NCI-H524 treated with DMSO at 0.1 percent for 48 hours (cell line): Measurements from ENCODE around the gene SUN2.
"Not testable (repeated sequence)": the region's sequence is repeated elsewhere in the genome, so short reads cannot be mapped to it uniquely, and the experiment has no call there.

ENCODE experiments used
- DNase-seq: peaks from one replicate; lab custom pipeline; 2025; lab: John Stamatoyannopoulos, UW

Gene SUN2

DNA sequence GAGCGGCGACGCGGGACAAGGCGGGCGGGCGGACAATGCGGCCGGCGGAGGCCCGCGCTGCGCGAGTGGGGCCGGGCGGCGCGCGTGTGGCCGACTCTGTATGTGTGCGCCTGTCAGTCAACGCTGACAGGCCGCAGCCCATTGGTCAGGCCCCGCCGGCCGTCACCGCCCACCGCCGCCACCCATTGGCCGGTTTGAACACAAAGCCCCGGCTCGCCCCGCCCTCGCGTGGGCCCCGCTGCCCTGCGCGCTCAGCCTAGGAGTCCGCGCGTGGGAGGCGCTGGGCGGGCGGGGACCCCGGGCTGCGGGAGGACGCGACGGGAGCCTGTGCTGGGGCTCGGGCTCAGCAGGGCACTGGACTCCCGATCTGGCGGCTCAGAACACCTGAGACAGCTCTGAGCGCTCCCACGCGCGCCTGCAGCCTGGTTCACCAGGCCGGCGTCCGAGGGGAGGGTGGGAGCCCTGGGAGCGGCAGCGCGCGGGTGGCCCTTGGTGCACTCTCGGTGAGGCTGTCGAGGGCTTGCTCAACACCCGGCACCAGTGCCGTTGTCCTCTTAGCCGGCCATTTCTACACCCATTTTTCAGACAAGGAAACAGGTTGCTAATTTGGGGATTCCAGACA is at the start of gene SUN2:
TSS of gene SUN2 (minus strand) at position 88 of the 622 bp plus-strand sequence. CDS start 3,370 bp downstream, outside the sequence.
- DNase-seq: no peak

GRCh38 chr22:38805041-38805593 is 49.3 kb upstream of the SUN2 start:
- not testable (repeated sequence) for DNase-seq

- no peak for DNase-seq
These were observed 46.9 kb upstream of the SUN2 start for GRCh38 chr22:38802671-38803121.

DNA sequence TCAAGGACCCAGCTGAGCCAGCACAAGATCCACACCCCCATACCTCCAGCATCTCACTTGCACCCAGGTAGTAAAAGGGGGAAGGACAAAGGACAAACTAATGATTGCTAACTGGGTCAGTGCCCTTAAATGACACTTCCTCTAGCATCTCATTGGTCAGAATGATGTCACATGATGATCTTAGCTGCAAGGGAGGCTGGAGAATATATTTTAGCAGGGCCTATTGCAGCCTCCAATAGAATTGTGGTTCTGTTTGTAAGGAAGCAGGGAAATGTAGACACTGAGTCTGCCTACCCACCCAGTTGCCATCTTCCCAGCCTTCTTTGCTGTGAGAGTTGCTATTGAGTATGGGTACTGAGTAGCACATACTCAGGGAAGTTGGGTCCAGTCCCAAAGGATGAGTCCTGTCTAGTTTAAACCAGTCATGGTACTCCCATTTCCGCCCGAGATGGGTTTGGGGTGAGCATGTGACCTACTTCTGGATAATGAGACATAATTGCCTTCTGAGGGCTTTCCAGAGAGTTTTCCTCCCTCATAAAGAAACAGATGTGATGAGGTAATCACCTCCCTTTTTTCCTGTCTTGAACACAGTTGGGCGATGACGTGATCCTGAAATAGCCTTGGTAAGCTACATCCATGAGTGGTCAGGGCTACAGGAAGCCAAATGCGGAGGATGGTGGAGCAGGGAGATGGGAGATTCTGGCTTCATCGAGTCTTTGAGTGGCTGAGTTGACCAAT is 43.6 kb upstream of the SUN2 start:
- no peak for DNase-seq

GRCh38 chr22:38798496-38798895 is 42.7 kb upstream of the SUN2 start:
- DNase-seq: no peak

GRCh38 chr22:38796262-38796957 is 40.6 kb upstream of the SUN2 start:
- DNase-seq: no peak

- no peak for DNase-seq
These were observed 39.8 kb upstream of the SUN2 start for GRCh38 chr22:38795569-38795968.

- peak; percentile 87 for DNase-seq
These were observed 38.1 kb upstream of the SUN2 start, which contains the start of gene DNAL4 for GRCh38 chr22:38793721-38794466. TSS of gene DNAL4 (minus strand) at chr22:38794143. CDS start at chr22:38782731, 11,412 bp downstream.

DNA sequence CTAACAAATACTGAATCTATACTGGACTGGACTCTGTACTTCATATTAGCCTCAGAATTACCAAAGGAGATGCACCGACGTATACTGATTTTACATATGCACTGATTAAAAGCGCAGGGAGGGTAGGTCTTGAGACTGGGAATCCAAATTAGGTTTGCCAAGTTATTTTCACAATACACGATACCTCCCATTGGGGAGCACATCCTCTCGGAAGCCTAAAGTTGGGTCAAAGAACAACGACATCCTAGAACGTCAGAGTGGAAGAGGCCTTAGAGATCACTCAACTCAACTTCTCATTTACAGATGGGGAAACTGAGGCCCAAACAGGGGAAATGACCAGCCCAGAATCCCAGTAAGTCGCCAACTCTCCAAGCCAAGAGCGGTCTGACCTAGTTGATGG is 37.5 kb upstream of the SUN2 start:
- DNase-seq: no peak

DNA sequence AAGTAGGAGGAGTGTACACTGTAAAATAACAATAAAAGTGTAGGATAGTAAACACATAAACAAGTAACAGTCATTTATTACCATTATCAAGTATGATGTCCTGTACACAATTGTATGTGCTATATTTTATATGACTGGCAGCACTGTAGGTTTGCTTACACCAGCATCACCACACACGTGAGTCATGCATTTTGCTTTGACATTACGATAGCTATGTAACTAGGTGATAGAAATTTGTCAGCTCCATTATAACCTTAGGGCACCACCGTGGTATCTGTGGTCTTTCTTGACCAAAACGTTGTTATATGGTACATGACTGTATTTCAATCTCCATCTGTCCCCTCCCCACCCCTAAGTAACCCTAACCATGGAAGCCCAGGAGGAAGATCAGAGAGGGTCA is 37.0 kb upstream of the SUN2 start:
- no peak for DNase-seq

- DNase-seq: no peak
These were observed 33.8 kb upstream of the SUN2 start for GRCh38 chr22:38789606-38790005.

GRCh38 chr22:38788846-38789245 is 33.0 kb upstream of the SUN2 start:
- no peak for DNase-seq

GRCh38 chr22:38788021-38788816 is 32.4 kb upstream of the SUN2 start:
- peak; percentile 64 for DNase-seq

- DNase-seq: peak; percentile 51
These were observed 30.8 kb upstream of the SUN2 start for GRCh38 chr22:38786631-38787030.

DNA sequence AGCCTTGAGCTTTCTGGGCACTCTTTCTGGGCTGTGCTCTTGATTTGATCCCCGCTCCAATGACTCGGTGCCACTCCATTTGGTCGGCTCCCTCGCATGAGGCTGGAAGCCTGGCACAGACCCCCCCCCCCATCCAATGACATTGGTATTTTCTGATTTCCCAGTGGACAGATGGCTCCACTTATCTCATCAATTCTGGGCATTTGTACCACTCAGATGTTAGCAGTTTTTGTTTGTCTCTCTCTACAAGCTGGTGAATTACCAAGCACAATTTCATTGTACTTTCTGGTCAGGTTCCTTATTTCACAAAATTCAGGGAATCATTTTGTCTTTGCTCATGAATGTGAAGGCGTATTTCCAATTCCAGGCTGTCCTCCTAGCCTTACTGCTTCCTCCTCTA is 29.1 kb upstream of the SUN2 start:
- DNase-seq: no peak

GRCh38 chr22:38784035-38784434 is 28.2 kb upstream of the SUN2 start:
- no peak for DNase-seq

DNA sequence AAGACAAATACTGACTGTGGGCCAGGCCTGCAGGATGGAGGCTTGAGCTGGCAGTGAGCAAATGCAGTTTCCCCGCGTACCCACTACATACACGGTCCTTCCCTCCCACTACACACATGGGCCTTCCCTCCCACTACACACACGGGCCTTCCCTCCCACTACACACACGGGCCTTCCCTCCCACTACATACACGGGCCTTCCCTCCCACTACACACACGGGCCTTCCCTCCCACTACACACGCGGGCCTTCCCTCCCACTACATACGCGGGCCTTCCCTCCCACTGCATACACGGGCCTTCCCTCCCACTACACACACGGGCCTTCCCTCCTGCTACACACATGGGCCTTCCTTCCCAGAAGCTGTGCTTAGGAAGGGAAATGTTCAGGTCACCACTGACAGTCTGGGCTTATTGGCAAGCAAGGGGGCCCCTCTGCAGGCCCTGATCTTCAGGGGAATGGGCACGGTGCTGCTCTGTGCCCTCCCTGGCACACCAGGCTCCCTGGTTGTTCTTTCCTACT is 27.4 kb upstream of the SUN2 start:
- no peak for DNase-seq

- no peak for DNase-seq
These were observed 26.8 kb upstream of the SUN2 start for GRCh38 chr22:38782402-38783094.

- DNase-seq: no peak
These were observed 25.2 kb upstream of the SUN2 start for GRCh38 chr22:38781033-38781432.

GRCh38 chr22:38777087-38777671 is 21.4 kb upstream of the SUN2 start:
- DNase-seq: no peak
